ENCODE measurements around the gene KRT6A.

- no peak for TF ChIP-seq EZH2 (IDR thresholded peaks at IDR 0.05; ENCODE audit: insufficient read depth, poor library complexity, severe bottlenecking)
- TF ChIP-seq EZH2phosphoT487 (IDR thresholded peaks at IDR 0.05; ENCODE audit: insufficient read depth, low read depth) = no peak
Observed at GRCh38 chr12:52473768-52474167, 19.3 kb downstream of the KRT6A start, which contains the start of gene KRT6C.

All from GM23248 (cell line).